ENCODE data around the gene TMEM52B.

Gene TMEM52B

DNA sequence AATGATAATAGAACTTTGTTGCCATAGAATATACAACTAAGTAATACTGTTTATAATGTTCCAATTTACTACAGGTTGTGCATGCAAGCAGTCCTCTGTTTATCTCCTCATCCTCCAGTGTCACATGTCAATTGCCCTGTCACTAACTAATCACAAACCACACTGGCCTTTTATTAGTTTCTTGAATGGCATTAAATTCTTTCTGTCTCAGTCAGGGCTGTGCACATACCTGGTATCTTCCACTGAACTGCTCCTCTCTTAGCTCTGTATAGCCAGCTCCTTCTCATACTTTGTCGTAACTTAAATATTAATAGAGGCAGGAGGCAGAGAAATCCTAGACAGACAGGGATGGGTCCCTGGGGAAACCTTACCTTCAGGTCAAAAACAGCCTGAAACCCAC, 57.9 kb downstream of the TMEM52B start:
- TF ChIP-seq, protein P1, sequence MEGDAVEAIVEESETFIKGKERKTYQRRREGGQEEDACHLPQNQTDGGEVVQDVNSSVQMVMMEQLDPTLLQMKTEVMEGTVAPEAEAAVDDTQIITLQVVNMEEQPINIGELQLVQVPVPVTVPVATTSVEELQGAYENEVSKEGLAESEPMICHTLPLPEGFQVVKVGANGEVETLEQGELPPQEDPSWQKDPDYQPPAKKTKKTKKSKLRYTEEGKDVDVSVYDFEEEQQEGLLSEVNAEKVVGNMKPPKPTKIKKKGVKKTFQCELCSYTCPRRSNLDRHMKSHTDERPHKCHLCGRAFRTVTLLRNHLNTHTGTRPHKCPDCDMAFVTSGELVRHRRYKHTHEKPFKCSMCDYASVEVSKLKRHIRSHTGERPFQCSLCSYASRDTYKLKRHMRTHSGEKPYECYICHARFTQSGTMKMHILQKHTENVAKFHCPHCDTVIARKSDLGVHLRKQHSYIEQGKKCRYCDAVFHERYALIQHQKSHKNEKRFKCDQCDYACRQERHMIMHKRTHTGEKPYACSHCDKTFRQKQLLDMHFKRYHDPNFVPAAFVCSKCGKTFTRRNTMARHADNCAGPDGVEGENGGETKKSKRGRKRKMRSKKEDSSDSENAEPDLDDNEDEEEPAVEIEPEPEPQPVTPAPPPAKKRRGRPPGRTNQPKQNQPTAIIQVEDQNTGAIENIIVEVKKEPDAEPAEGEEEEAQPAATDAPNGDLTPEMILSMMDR (IDR thresholded peaks at IDR 0.05; ENCODE audit: extremely low read depth, missing control alignments), result no peak
- no peak for DNase-seq (ENCODE audit: low spot score)

DNA sequence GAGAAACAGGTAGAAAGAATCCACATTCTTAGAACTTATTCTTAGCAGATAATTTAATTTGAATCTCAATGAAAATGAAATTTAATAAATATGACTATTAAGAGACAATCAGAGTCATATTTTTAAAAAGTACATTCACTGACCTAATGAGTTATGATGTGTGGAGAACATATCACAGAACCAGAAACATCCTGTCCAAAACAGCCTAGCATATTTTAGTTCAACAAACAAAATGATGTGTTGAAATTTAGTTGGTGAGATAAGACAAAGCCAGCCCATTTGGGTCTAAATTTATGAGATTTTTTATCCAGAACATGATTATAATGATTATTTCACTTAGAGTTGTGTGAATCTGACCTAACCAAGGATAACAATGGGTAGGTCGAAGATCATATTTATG, 59.7 kb downstream of the TMEM52B start:
- TF ChIP-seq, protein P1 (IDR thresholded peaks at IDR 0.05; ENCODE audit: extremely low read depth, missing control alignments), result no peak
- no peak for DNase-seq (ENCODE audit: low spot score)

DNA sequence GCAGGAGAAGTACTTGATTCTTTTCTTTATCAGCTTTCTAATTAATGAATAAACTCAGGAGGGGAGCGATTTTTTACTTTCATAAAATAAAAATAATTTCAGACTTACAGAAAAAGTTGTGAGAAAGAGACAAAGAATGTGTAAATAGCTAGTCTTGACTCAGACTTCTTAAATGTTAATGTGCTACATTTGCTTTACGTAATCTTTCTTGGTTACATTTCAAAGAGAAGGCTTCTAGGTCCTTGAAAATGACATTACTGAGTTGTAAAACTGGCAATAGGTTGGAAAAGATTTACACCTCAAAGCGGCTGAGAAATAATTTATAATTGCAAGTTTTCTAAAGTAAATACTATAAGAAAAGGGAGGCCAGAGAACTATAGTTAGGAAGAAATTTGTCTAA, 62.5 kb downstream of the TMEM52B start:
- DNase-seq (ENCODE audit: low spot score), result no peak
- TF ChIP-seq, protein P1 (IDR thresholded peaks at IDR 0.05; ENCODE audit: extremely low read depth, missing control alignments), result no peak
